Stimulated activated CD4-positive, alpha-beta T cell treated with anti-CD3 and anti-CD28 coated beads, TNF-alpha, amount 100 ng/mL, for 24 hours (primary cell): ENCODE data around the gene SULT1C4.

Experiments used
- DNase-seq, 3 experiments: peaks; one replicate each; pipeline ENCODE4 v3.0.0-alpha.2; 2020; ENCODE audit warnings: low read depth in 3 of 3

The SULT1C4 gene

DNA sequence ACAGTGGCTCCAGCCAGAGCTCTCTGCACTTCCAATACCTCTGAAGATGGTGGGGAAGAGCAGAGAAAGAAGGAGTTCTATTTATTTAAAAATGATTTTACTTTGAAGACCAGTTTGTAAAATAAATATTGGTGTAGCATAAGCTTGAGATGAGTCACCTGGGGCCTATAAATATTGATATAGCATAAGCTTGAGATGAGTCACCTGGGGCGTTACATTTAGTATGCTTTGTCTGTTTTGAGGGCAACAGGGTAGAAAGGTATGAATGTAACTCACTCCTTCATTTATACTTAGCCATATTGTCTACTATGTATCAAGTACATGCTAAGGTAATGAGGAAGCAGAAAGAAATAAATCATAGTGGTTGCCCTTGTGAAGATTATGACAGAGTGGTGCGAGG, 7.7 kb upstream of the SULT1C4 start:
- DNase-seq, result no peak

DNA sequence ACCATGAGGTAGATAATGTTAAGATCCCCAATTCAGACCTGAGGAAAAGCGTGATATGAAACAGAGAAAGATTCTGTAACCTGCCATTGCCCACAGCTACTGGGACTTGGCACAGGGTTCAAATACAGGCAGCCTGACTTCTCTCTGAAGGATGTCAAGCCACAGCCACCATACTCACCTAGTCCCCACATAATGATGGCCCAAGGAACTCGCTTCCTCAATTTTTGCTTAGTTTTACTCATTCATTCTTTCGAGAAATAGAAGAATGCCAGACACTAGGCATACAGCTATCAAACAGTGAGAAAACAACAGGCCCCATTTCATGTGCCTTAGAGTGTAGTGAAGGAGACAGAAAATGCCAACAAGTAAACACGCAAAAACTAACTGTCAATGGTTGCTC, 980 bp upstream of the SULT1C4 start:
- no peak for DNase-seq

- DNase-seq, result no peak
Measured at GRCh38 chr2:108377401-108377800, 353 bp upstream of the SULT1C4 start.

DNA sequence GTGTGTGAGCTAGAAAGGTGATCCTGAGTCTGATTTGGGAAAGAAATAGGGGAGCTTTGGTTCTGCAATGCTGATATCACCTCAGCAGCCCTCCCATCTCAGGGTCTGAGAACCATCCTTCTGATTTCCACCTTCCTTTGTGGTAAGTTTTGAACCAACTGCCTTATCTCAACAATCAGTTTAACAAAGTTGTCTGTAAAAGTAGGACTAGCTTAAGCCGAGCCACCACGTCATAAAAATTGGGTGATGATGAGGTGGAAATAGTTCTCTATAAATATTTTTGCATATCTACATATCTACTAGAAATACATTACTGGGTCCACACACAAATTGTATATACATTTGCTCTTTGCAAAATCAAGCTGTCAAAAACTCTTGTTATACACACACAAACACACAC, 1.1 kb downstream of the SULT1C4 start:
- no peak for DNase-seq

GRCh38 chr2:108382196-108382595, 4.4 kb downstream of the SULT1C4 start:
- no peak for DNase-seq

DNA sequence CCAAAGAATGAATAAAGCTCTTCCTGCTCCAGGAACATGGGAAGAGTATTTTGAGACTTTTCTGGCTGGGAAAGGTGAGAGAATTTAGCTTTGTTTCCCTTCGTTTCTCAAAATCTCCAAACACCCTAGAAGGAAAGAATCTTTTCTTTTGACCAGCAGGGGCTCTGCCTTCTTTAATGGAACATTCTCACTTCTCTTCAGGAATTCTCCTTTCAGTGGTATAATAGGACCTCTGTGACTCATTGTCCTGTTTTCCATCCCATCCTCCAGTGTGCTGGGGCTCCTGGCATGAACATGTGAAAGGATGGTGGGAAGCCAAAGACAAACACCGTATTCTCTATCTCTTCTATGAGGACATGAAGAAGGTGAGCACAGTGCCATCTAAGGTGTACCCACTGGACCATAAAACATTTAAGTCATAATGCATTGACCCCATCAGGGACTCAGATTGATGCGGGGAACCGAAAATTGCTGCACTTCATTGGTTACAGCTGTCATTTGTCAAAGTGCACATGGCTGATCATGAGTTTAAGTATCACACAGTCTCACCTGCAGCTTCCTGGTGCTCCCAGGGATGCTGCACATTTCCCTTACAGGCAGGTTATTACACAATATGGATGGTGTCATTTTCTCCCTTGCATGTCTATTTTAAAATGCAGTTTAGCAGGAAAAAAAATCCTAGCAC, 5.5 kb downstream of the SULT1C4 start:
- DNase-seq, result no peak

- DNase-seq, result no peak
Measured at GRCh38 chr2:108384662-108385393, 7.1 kb downstream of the SULT1C4 start.

- no peak for DNase-seq
Measured at GRCh38 chr2:108385411-108386071, 7.8 kb downstream of the SULT1C4 start.

- no peak for DNase-seq
Measured at GRCh38 chr2:108388045-108388444, 10.3 kb downstream of the SULT1C4 start.

GRCh38 chr2:108390340-108390739, 12.6 kb downstream of the SULT1C4 start:
- no peak for DNase-seq

DNA sequence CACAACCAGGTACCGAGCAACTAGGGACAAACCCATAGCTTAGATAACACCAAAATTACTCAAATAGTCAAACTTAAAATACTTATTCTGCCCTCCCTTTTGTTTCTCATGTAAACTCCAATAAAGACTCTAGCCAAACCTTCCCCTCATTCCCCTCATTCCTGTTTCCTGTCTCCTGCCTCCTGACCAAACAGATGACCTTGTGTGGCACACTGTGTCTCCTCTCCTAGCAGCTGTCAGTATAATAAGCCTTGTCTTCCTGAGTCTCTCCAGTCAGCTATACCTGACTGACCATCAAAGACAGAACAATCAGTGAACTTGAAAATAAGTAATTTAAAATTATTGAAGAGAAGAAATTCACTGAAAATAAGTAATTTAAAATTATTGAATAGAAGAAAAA, 14.3 kb downstream of the SULT1C4 start:
- no peak for DNase-seq

DNA sequence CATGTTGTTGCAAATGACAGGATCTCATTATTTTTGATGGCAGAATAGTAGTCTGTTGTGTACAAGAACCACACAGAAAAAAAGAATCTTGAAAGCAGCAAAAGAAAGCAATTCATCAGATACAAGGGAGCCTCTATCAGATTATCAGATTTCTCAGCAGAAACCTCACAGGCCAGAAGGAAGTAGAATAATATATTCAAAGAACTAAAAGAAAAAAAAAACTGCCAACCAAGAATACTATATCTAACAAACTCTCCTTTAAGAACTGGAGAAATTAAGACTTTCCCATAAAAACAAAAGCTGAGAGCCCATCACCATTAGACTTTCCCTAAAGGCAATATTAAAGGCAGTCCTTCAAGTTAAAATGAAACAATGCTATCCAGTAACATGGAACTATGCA, 15.4 kb downstream of the SULT1C4 start:
- no peak for DNase-seq

- DNase-seq, result no peak
Measured at GRCh38 chr2:108395155-108395554, 17.4 kb downstream of the SULT1C4 start.

DNA sequence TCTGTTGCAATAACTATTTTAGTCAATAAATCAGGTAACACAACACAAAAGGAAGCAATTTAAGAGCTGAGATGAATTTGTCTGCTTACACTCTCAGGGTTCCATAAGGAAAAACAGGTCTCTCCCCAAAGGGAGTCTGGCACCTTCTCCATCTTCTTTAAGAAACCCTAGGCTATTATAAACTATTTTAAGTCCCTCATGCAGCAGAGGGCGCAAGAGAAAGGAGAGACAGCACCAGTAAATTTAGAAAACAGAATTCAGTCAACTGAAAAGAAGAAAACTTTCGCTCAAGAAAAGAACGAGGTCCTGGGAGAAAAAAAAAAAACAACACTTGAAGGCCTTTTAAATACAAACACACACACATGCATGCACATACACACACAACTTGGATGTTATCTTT, 19.1 kb downstream of the SULT1C4 start:
- DNase-seq, result no peak

GRCh38 chr2:108399479-108399878, 21.7 kb downstream of the SULT1C4 start:
- no peak for DNase-seq

GRCh38 chr2:108401800-108402199, 24.0 kb downstream of the SULT1C4 start:
- no peak for DNase-seq

GRCh38 chr2:108403494-108403893, 25.7 kb downstream of the SULT1C4 start:
- no peak for DNase-seq

GRCh38 chr2:108404784-108405397, 27.1 kb downstream of the SULT1C4 start:
- no peak for DNase-seq

GRCh38 chr2:108407864-108408729, 30.3 kb downstream of the SULT1C4 start:
- no peak for DNase-seq

DNA sequence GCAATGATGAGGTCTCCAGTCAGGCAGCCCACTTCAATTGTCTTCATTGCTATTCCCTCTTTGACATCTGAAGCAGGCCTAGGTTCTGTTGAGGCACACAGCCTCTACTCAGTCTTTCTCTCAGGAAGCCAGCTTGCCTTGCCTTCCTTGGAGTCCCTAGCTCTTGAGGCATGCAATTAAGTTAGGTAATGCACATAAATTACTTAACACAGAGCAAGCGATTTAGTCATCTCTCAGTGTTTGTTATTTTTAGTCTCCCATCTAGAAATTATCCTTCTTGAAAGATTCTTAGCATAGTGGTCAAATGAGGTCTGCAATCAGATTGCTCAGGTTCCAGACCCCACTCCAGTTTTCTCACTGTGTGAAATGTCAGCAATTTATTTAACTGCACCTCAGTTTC, 32.0 kb downstream of the SULT1C4 start:
- no peak for DNase-seq

DNA sequence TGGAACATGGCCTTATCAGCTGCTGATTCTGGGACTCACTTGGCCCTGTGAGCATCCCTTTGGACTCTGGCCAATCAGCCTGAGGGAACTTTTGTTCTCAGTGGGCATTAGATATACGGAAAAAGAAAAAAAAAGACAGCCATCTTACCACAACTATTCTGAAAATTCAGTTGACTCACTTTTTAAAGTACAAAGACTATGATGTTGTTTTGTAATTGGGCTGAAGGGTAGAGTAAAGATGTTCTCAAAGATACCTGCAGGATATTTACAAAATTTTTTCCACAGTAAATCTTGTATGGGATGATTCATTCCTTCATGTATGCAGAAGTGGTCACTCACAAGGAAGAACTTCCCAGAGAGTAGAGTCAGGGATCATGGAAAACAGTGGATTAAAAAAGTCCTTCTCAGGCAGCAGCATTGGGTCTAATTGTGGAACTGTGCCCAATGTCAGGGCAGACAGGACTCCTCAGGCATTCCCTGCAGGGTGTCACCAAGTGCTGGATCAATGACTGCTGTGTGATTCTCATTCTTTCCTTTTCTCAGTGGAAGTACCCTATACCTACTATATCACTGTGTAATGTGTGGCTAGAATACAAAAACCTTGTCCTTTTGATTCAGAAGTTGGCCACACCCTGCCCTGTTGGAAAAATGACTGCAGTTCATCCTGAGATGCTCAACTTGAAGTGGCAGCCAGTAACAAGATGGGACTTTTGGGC, 35.4 kb downstream of the SULT1C4 start:
- DNase-seq, result no peak
